Choroid plexus epithelial cell (primary cell): ENCODE measurements around the gene SPSB2.
"Not testable (repeated sequence)": the region's sequence is repeated elsewhere in the genome, so short reads cannot be mapped to it uniquely, and the experiment has no call there.

Experiments
- DNase-seq: peaks from one replicate; pipeline ENCODE4 v3.0.0-alpha.2; 2010; ENCODE audit warnings: low read depth
- H3K4me3 ChIP-seq: 2 replicates; pipeline ENCODE4 v1.5.1; 2011; ENCODE audit warnings: low read depth, mild to moderate bottlenecking, control low read depth, low read length, moderate library complexity
- TF ChIP-seq, protein P1 (sequence below): conservative IDR thresholded peaks from 2 replicates; pipeline ENCODE4 v1.5.1; 2011; ENCODE audit warnings: low read depth, mild to moderate bottlenecking, control low read depth, inconsistent platforms, low read length, moderate library complexity

Gene SPSB2

DNA sequence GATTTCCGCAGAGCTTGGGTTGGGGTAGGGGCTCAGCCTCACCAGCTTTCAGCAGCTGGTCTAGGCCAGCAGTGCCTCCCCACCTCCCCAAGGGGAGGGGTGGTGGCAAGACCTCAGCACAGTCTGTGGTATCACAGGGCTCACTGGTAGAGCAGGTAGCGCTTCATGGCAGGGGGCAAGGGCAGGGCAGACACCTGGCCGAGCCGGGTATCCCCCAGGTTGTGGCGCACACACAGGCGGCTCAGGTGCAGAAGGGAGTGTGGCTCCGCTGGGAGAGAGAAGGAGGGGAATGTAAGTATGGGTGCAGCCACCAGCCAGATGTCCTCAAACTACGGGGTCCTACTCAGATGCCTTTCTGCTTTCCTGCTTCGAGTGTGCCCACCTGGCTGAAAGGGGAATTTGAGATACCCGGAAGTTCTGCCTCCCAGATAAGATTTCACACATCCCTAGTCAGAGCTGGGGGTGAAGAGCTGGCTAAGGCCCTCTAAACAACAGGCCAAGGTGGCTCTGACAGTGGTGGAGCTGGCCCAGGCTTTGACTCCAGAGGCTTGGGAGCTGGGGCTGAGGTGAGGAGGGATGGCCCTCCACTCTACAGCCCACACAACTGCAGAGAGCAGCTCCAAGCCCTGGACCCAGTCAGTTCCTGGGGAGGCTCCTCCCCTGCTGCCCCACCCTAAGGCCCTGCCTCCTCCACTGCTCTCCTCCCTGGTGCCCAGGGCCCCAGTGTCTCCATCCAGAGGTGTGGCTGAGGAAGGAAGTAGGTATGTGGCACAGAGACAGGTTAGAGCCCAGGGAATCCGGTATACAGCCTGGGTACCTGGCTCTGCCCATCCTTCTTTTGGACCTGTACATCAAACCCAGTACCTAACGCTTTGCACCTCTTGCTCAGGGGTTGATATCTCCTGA lies 1.8 kb downstream of the SPSB2 start:
- H3K4me3 ChIP-seq = no peak overlapping the region
- no peak for DNase-seq

DNA sequence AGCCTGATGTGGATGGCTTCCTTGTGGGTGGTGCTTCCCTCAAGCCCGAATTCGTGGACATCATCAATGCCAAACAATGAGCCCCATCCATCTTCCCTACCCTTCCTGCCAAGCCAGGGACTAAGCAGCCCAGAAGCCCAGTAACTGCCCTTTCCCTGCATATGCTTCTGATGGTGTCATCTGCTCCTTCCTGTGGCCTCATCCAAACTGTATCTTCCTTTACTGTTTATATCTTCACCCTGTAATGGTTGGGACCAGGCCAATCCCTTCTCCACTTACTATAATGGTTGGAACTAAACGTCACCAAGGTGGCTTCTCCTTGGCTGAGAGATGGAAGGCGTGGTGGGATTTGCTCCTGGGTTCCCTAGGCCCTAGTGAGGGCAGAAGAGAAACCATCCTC lies 2.8 kb downstream of the SPSB2 start:
- not testable (repeated sequence) for H3K4me3 ChIP-seq, DNase-seq

More for the DNA sequence above, 1.8 kb downstream of the SPSB2 start:
- TF ChIP-seq, protein P1, sequence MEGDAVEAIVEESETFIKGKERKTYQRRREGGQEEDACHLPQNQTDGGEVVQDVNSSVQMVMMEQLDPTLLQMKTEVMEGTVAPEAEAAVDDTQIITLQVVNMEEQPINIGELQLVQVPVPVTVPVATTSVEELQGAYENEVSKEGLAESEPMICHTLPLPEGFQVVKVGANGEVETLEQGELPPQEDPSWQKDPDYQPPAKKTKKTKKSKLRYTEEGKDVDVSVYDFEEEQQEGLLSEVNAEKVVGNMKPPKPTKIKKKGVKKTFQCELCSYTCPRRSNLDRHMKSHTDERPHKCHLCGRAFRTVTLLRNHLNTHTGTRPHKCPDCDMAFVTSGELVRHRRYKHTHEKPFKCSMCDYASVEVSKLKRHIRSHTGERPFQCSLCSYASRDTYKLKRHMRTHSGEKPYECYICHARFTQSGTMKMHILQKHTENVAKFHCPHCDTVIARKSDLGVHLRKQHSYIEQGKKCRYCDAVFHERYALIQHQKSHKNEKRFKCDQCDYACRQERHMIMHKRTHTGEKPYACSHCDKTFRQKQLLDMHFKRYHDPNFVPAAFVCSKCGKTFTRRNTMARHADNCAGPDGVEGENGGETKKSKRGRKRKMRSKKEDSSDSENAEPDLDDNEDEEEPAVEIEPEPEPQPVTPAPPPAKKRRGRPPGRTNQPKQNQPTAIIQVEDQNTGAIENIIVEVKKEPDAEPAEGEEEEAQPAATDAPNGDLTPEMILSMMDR = no peak

DNA sequence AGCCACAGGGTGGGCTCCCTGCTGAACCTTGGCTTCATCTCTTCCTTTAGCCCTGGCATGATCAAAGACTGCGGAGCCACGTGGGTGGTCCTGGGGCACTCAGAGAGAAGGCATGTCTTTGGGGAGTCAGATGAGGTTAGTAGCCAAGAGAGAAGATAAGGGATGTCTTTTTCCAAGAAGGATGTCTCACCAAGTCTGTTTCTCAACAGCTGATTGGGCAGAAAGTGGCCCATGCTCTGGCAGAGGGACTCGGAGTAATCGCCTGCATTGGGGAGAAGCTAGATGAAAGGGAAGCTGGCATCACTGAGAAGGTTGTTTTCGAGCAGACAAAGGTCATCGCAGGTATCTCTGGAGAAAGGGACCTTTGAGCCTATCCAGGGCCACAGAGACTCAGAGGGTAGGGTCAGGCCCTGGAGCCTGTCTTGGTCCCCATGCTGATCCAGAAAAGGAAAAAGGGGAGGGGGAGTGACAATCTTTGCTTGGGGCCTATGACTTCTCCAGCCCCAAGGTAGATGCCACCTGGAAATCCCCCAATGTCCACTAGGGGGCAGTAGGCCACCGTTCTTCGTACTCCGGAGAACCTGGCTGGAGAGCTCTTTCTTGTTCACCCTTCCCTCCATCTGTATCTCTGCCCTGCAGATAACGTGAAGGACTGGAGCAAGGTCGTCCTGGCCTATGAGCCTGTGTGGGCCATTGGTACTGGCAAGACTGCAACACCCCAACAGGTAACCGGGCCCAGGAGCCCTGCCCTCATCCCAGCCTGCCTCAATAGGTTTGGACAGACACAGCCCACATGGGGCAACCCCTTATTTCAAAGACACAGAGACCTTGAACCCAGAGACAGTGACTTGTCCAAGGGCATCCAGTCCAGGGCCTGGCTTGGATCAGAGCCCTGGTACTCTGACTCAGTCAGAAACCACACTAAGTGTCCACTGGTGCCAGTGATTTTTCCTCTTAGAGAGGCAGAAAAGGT lies 3.8 kb downstream of the SPSB2 start:
- TF ChIP-seq, protein P1 = peak; percentile 90
- peak overlapping the region; percentile 91 for H3K4me3 ChIP-seq
- peak; percentile 81 for DNase-seq

DNA sequence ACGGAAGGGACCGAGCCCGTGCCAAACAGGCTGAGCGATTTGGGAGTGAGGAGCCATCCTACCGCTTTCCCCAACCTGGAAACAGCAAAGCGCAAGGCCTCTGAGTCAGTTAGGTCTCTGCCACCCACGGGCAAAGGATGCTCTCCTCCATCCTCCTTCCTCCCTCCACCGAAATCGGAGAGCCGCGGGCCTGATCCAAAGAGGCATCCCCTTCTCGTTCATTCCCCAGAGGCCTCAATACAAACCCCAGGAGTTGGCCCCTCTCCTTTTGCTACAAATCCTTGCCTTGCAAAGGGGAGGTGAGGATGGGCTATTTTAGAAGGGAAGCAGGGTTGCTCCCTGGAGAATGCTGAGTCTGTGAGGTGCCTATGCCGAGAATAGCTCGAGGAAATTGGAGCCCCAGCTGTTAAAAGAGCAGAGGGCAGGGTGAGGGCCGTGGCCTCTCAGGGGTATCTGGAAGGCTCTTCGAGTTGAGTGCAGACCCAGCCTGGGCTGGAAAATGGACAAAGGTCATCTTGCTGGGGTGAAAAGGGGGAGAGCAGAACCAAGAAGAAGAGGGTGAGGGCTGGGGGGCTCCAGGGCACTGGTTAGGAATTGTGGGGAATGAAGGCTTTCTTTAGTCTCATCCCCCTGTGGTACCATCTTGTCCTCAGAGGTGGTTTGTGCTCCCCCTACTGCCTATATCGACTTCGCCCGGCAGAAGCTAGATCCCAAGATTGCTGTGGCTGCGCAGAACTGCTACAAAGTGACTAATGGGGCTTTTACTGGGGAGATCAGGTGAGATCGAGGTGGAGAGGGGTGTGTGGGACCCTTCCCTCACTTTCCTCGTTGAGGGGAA lies 4.7 kb downstream of the SPSB2 start:
- TF ChIP-seq, protein P1 = peak; percentile 47
- DNase-seq = peak; percentile 38
- peak overlapping the region; percentile 91 for H3K4me3 ChIP-seq

DNA sequence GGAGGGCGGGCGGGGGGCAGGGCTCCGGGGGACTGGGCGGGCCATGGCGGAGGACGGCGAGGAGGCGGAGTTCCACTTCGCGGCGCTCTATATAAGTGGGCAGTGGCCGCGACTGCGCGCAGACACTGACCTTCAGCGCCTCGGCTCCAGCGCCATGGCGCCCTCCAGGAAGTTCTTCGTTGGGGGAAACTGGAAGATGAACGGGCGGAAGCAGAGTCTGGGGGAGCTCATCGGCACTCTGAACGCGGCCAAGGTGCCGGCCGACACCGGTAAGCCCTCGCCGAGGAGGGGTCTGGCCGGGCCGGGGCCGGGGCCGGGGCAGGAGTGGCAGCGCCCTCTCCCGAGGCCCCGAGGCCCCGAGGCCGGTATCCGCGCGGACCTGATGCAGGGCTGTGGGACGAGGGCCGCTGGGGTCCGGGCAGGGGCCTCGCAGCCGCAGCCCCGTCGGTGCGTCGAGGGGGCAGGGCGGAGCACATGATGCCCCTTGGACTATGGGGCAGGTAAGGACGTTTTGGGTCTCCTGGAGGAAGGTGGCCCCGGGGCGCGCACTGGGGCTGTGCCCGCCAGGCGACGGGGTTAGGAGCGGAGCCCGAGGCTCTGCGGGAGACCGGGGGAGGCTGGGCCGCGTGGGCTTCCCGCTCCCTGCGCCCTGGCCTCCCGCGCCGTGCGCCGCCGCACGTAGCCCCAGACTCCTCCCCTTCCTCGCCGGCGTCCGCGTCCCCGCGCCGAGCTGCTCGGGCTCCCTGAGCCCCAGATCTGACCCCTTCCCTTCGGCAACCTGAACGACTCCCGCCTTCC lies 5.5 kb downstream of the SPSB2 start, which contains the start of gene TPI1:
Gene TPI1, plus strand, starts transcription at position 119 of the 798 bp plus-strand sequence. Its CDS starts 36 bp downstream, at position 155.
- peak within 1 kb of the TSS; percentile 91 for H3K4me3 ChIP-seq
- TF ChIP-seq, protein P1 = no peak
- peak; percentile 84 for DNase-seq

DNA sequence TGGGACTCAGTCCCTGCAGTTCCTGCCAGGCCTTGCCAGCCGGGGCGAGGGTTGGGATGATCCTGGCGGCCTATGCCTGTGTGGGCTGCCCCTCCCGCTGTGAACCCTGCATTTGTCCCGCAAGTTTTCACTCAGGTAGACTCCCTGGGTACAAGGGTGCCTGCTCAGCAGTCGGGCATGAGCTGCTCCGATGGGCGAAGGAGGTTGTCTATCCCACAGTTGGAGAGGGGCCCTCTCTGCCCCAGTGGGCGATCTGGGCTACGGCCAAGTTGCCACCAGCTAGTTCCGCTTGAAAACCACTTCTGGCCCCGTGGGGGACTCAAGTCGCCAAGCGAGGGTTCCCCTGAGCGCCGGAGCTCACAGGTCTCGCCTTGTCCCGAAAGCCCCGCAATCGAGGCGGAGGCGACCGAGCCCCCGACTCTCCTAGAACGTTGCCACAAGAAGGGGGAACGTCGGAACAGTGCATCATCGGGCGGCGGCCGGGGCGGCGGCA lies 6.1 kb downstream of the SPSB2 start:
- DNase-seq = no peak
- TF ChIP-seq, protein P1 = no peak
- peak overlapping the region; percentile 91 for H3K4me3 ChIP-seq
